ENCODE results near the gene EFNA4. TPM values are rescaled to one million over a fixed set of nuclear protein-coding genes. Genes with fewer than 3 reads are reported as not detected.

Gene EFNA4
- total RNA-seq, 1 experiment from 2014 or later, result 36.7 TPM

- H2AFZ ChIP-seq (ENCODE audit: low read length), result 0 out of 2 replicates have a peak overlapping the region, but pooled peaks have one; percentile 19
- ChIA-PET POLR2A (ENCODE audit: unreplicated experiment) (interaction anchor here (0.6 to 0.9 kb wide), 2 partner anchors 11 to 45 kb away, joined by 3 read pairs; no protein-coding TSS in a partner anchor), CTCF (interaction anchor here (0.6 to 1.9 kb wide), 14 partner anchors 9 to 81 kb away, joined by 3 to 16 read pairs (median 5); partner anchors contain the start of genes ADAM15, FLAD1, PMVK and ZBTB7B)
Observed at GRCh38 chr1:155017041-155017945, 46.2 kb upstream of the EFNA4 start.

GRCh38 chr1:155017946-155018316 lies 45.6 kb upstream of the EFNA4 start:
- Histone ChIP-seq H3K79me2 (ENCODE audit: low read length) (peaks cover 5% of the 10 kb centered on the region; the same call in 1 of the 2 replicates), H3K36me3 (ENCODE audit: low read depth, low read length) (peaks cover 25% of the 10 kb centered on the region), H4K20me1 (ENCODE audit: low read length) (no peaks in the 10 kb centered on the region), H3K9me2 (replicated peaks; ENCODE audit: low read length) (no peaks in the 10 kb centered on the region), H3K27me3 (ENCODE audit: low read length) (no peaks in the 10 kb centered on the region), H2AFZ (ENCODE audit: low read length) (0 out of 2 replicates have a peak overlapping the region, but pooled peaks have one; percentile 19), H3K9ac (ENCODE audit: low read length) (peak overlapping the region; percentile 13; the same call in 1 of the 2 replicates), H3F3A (ENCODE audit: low read length, unreplicated experiment) (no peaks in the 10 kb centered on the region), H3K27ac (ENCODE audit: low read length) (0 out of 2 replicates have a peak overlapping the region, but pooled peaks have one; percentile 87), H3K4me1 (ENCODE audit: insufficient read depth, low read length) (peaks cover 21% of the 10 kb centered on the region), H3K9me3 (ENCODE audit: low read length) (no peaks in the 10 kb centered on the region), H3K4me2 (ENCODE audit: low read length) (peak overlapping the region; percentile 79), H3K4me3 (ENCODE audit: low read length) (peak overlapping the region; percentile 42; the same call in 1 of the 2 replicates)
- BruUV-seq (replicated peaks), result no TSS peak
- no peak for ATAC-seq
- DNase-seq, result no peak
- TF ChIP-seq EZH2phosphoT487 (IDR thresholded peaks at IDR 0.05; ENCODE audit: borderline replicate concordance, low read length) (no peak), EZH2 (IDR thresholded peaks at IDR 0.05; ENCODE audit: low read length, unreplicated experiment) (no peak), CTCF (conservative IDR thresholded peaks at IDR 0.05; ENCODE audit: low read depth, low read length) (no peak)
- intact Hi-C loops (cut with micrococcal nuclease), result loop anchor here (1.0 to 5.0 kb wide), 4 partner anchors 13 to 57 kb away; partner anchors contain the start of genes ADAM15 and PYGO2
- CTCF ChIA-PET, result interaction anchor here (0.6 to 1.9 kb wide), 12 partner anchors 8 to 81 kb away, joined by 3 to 16 read pairs (median 6); partner anchors contain the start of genes ADAM15, FLAD1, PMVK and ZBTB7B
- POLR2A ChIA-PET (ENCODE audit: unreplicated experiment), result interaction anchor here (0.9 kb wide), 1 partner anchor 46 kb away, joined by 3 read pairs; no protein-coding TSS in a partner anchor

More at GRCh38 chr1:155017041-155017945, 46.2 kb upstream of the EFNA4 start:
- Histone ChIP-seq H3K4me2 (ENCODE audit: low read length) (peak overlapping the region; percentile 79), H3F3A (ENCODE audit: low read length, unreplicated experiment) (no peaks in the 10 kb centered on the region), H3K9ac (ENCODE audit: low read length) (peak overlapping the region; percentile 70), H3K36me3 (ENCODE audit: low read depth, low read length) (peaks cover 26% of the 10 kb centered on the region), H3K4me1 (ENCODE audit: insufficient read depth, low read length) (peaks cover 21% of the 10 kb centered on the region), H3K9me2 (replicated peaks; ENCODE audit: low read length) (no peaks in the 10 kb centered on the region), H3K4me3 (ENCODE audit: low read length) (peak overlapping the region; percentile 42), H3K79me2 (ENCODE audit: low read length) (peaks cover 10% of the 10 kb centered on the region; the same call in 1 of the 2 replicates), H3K27ac (ENCODE audit: low read length) (peak overlapping the region; percentile 87), H3K27me3 (ENCODE audit: low read length) (no peaks in the 10 kb centered on the region), H3K9me3 (ENCODE audit: low read length) (no peaks in the 10 kb centered on the region), H4K20me1 (ENCODE audit: low read length) (no peaks in the 10 kb centered on the region)
- TF ChIP-seq EZH2 (IDR thresholded peaks at IDR 0.05; ENCODE audit: low read length, unreplicated experiment) (no peak), CTCF (conservative IDR thresholded peaks at IDR 0.05; ENCODE audit: low read depth, low read length) (peak; percentile 100)
- ATAC-seq (peak; percentile 89), DNase-seq (peak; percentile 99)
- no TSS peak for BruUV-seq (replicated peaks)
- intact Hi-C loops (cut with micrococcal nuclease), result loop anchor here (1.0 to 5.0 kb wide), 4 partner anchors 12 to 56 kb away; partner anchors contain the start of genes ADAM15 and PYGO2

Measured in PC-3 (cell line).